Right ventricle myocardium superior (tissue), 1 donor: ENCODE measurements around the gene ETV4. TPM values are rescaled to one million over a fixed set of nuclear protein-coding genes. Genes with fewer than 3 reads are reported as not detected.

Experiments
- total RNA-seq: library from RNA; stranded (reverse); fragmentation: NEBNext Ultra II Directional; extraction: Animal tissue kit (Norgen Biotek cat#: 25700); gene quantifications from one replicate; pipeline ENCODE4 v1.2.1, GENCODE V29; 2021
- donor health status: DM: no; HTN: yes; CAD: no; lungs with severe emphysema.

Gene ETV4
- total RNA-seq, 1 donor from 2014 or later, result 0.24 TPM

Other genes starting within 250 kb of the ETV4 start
- gene ARL4D, start 147.3 kb downstream of the ETV4 start, total RNA-seq, result 7.0 TPM
- 26.1 TPM for gene DHX8, start 62.4 kb downstream of the ETV4 start, total RNA-seq
- 8.5 TPM for gene MEOX1, start 115.6 kb upstream of the ETV4 start, total RNA-seq
- not detected for gene SOST, start 212.5 kb upstream of the ETV4 start, total RNA-seq
- gene DUSP3, start 232.6 kb upstream of the ETV4 start, total RNA-seq, result 224 TPM
- not detected for gene CFAP97D1, start 234.1 kb upstream of the ETV4 start, total RNA-seq